Right atrium auricular region (tissue), 2 donors: ENCODE measurements around the gene ITGAV. TPM values are rescaled to one million over a fixed set of nuclear protein-coding genes. Genes with fewer than 3 reads are reported as not detected.

Experiments
- DNase-seq: peaks from one replicate; pipeline ENCODE4 v3.0.0-alpha.2; 2019; ENCODE audit warnings: low spot score
- H3K27ac ChIP-seq, 2 donors: fragments of 200-600 bp; sonication (generic); 1 replicate in 1 of 2; 2 replicates in 1 of 2; pipeline ENCODE4 v1.5.1; 2016 to 2019
- H3K27me3 ChIP-seq, 2 donors: fragments of 200-600 bp; sonication (generic); one replicate each; pipeline versions ENCODE4 v1.5.1 to v1.6.0; 2017 to 2019
- H3K36me3 ChIP-seq: fragments of 200-600 bp; sonication (generic); one replicate; pipeline ENCODE4 v1.5.1; 2016
- H3K4me1 ChIP-seq, 2 donors: fragments of 200-600 bp; sonication (generic); one replicate each; pipeline versions ENCODE4 v1.5.1 to v1.6.0; 2017 to 2019
- H3K4me3 ChIP-seq, 2 donors: fragments of 200-600 bp; sonication (generic); 1 replicate in 1 of 2; 2 replicates in 1 of 2; pipeline ENCODE4 v1.5.1; 2017 to 2019; ENCODE audit warnings: mild to moderate bottlenecking in 1 of 2, moderate library complexity in 1 of 2
- H3K9me3 ChIP-seq, 2 donors: fragments of 200-600 bp; sonication (generic); one replicate each; pipeline ENCODE4 v1.5.1; 2019
- total RNA-seq, 2 donors: library from RNA; depleted of rRNA; stranded (reverse); fragments of >200 nt; gene quantifications; one replicate each; pipeline ENCODE4 v1.1.0, GENCODE V29; 2016
- TF ChIP-seq, protein P1 (sequence below), 2 donors: fragments of 200-600 bp; sonication (generic); IDR thresholded peaks; one replicate each; pipeline ENCODE4 v1.5.1; 2019; ENCODE audit warnings: antibody characterized with exemption in 2 of 2

ITGAV gene
- total RNA-seq, 2 donors from 2014 or later = 79.8 to 152 TPM

DNA sequence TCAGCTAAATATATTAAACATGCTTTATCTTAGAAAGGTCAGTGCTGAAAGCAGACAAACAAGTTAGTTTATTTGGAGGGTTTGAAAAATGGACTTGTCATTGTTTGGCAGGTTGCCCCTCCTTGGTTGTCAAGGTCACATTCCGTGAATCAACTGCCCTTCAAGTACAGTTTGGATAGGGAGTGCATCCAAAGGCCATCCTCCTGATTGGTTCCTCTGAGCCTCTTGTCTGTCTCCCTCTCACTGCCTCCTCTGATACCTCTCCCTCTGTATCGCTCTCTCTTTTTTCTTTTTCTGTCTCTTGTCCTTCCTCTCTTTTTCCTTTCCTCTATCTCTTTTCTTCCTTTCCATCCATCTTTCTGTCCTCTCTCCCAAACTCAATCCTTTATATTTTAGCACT is 5.4 kb downstream of the ITGAV start:
- no peaks in the 10 kb centered on the region for H3K27me3 ChIP-seq
- no peaks in the 10 kb centered on the region for H3K9me3 ChIP-seq
- H3K36me3 ChIP-seq = no peaks in the 10 kb centered on the region
- H3K4me1 ChIP-seq = peaks cover 0 to 64% of the 10 kb centered on the region in 2 donors
- H3K27ac ChIP-seq = peak overlapping the region; percentile 6 to 60
- TF ChIP-seq, protein P1, sequence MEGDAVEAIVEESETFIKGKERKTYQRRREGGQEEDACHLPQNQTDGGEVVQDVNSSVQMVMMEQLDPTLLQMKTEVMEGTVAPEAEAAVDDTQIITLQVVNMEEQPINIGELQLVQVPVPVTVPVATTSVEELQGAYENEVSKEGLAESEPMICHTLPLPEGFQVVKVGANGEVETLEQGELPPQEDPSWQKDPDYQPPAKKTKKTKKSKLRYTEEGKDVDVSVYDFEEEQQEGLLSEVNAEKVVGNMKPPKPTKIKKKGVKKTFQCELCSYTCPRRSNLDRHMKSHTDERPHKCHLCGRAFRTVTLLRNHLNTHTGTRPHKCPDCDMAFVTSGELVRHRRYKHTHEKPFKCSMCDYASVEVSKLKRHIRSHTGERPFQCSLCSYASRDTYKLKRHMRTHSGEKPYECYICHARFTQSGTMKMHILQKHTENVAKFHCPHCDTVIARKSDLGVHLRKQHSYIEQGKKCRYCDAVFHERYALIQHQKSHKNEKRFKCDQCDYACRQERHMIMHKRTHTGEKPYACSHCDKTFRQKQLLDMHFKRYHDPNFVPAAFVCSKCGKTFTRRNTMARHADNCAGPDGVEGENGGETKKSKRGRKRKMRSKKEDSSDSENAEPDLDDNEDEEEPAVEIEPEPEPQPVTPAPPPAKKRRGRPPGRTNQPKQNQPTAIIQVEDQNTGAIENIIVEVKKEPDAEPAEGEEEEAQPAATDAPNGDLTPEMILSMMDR (IDR thresholded peaks at IDR 0.05) = no peak
- DNase-seq = no peak
- H3K4me3 ChIP-seq = no peak overlapping the region

DNA sequence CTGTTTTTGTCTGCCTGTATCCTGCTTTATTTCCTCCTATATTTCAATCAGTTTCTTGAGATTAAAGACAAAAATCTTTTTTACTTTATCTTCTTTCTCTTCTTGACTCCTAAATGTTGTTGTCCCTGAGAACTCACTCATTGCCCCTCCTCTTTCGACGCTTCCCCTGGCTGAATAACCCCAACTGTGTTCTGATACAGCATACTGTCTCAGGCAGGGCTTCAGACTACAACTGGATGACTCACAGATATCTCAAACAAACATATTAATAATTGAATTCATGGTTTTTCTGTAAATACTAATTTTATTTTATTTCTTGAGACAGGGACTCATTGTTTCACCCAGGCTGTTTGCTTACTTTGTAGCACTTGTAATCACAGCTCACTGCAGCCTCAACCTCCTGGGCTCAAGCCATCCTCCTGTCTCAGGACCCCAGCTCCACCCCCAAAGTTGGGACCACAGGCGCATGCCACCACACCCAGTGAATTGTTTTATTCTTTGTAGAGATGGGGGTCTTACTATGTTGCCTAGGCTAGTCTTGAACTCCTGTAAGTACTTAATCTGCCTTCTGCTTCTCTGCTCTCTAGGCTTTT is 9.4 kb downstream of the ITGAV start:
- peaks cover 0 to 36% of the 10 kb centered on the region in 2 donors for H3K4me1 ChIP-seq
- no peak for DNase-seq
- H3K9me3 ChIP-seq = no peaks in the 10 kb centered on the region
- H3K4me3 ChIP-seq = no peak overlapping the region
- no peak overlapping the region for H3K27ac ChIP-seq
- no peaks in the 10 kb centered on the region for H3K27me3 ChIP-seq
- TF ChIP-seq, protein P1 (IDR thresholded peaks at IDR 0.05) = no peak
- H3K36me3 ChIP-seq = peaks cover 11% of the 10 kb centered on the region

DNA sequence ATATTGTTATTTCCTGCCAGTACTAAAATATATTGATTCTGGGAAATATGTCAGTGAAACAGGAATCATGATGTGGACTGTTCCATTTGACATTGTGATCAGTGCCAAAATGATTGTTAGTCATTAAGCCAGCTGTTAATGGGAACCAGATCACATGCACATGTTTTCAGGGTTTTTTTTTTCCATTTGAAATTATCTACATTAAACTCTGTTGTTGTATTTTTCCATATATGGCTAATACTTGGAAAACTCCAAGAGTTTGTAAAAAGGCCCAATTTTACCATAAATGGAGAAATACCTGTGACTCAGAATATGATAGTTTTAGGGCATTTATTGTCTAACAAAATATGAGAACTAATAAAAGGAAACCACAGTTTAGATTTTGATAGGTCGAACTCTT is 13.4 kb downstream of the ITGAV start:
- no peak overlapping the region for H3K27ac ChIP-seq
- DNase-seq = no peak
- H3K4me1 ChIP-seq = peaks cover 0 to 26% of the 10 kb centered on the region in 2 donors
- H3K27me3 ChIP-seq = no peaks in the 10 kb centered on the region
- TF ChIP-seq, protein P1 (IDR thresholded peaks at IDR 0.05) = no peak
- peaks cover 11% of the 10 kb centered on the region for H3K36me3 ChIP-seq
- no peak overlapping the region for H3K4me3 ChIP-seq
- H3K9me3 ChIP-seq = no peaks in the 10 kb centered on the region

DNA sequence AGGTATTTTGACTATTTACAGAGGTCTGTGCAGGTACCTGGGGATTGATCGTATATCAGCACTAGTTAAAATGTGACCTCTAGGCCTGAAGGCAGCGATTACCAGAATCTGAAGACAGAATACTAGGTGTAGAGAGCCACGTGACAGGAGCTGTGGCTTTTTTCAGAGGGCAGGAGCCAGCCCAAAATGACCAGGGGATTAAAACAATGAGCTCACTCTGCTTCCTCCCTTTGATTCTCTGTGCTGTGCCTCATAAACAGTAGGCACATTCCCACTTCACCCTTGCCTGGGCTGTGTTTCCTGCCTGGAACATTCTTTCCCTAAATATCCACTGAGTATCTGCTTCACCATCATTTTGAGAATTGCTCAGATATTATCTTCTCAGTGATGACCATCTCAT is 15.2 kb downstream of the ITGAV start:
- peak overlapping the region; percentile 28 to 66 for H3K27ac ChIP-seq
- TF ChIP-seq, protein P1 (IDR thresholded peaks at IDR 0.05) = no peak
- H3K9me3 ChIP-seq = no peaks in the 10 kb centered on the region
- no peak overlapping the region for H3K4me3 ChIP-seq
- H3K4me1 ChIP-seq = peaks cover 0 to 14% of the 10 kb centered on the region in 2 donors
- no peaks in the 10 kb centered on the region for H3K27me3 ChIP-seq
- H3K36me3 ChIP-seq = peaks cover 11% of the 10 kb centered on the region
- DNase-seq = no peak

DNA sequence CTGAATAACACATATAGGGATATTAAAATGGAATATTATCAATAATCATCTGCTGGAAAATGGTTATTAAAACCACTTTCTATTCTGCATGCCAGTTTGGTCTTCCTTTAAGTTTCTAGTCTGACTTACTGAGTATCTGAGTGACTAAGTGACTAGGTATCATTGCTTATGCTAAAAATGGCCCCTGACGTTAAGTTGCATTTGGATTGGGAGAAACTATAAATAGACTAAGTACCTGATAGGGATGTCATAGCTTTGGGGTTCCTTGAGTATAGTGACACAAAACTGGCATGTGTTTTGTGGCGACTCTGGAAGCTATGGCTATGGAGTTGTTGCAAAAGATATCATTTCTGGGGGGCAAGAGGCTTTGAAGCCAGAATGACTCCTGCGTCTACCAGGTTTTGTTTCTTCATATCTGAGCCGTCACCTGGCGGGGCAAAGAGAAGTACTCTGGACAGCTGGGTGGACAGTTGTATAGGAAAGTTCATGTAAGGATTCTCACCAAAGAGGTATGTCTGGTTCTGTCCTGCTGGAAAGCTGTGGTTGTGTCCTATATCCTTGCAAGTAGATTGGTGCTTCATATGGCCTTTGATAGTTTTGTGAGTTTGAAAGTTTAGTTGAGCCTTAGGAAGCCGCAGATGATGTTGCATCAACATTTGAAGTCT is 17.9 kb downstream of the ITGAV start:
- DNase-seq = no peak
- H3K36me3 ChIP-seq = peaks cover 3% of the 10 kb centered on the region
- H3K4me1 ChIP-seq = peaks cover 0 to 23% of the 10 kb centered on the region in 2 donors
- no peak overlapping the region for H3K4me3 ChIP-seq
- peak overlapping the region; percentile 1 to 69 for H3K27ac ChIP-seq
- TF ChIP-seq, protein P1 (IDR thresholded peaks at IDR 0.05) = no peak
- H3K9me3 ChIP-seq = no peaks in the 10 kb centered on the region
- no peaks in the 10 kb centered on the region for H3K27me3 ChIP-seq
